ENCODE data around the gene GLO1. TPM values are rescaled to one million over a fixed set of nuclear protein-coding genes. Genes with fewer than 3 reads are reported as not detected.

Gene GLO1
- total RNA-seq, 2 donors from 2014 or later: 68.7 to 70.8 TPM

GRCh38 chr6:38639498-38640215, 63.3 kb downstream of the GLO1 start, which contains the start of gene BTBD9:
Gene BTBD9, minus strand, starts transcription at chr6:38639929.
- no peak for TF ChIP-seq CTCF (IDR thresholded peaks at IDR 0.05)
- peak within 1 kb of the TSS; percentile 82 to 92 for H3K9ac ChIP-seq (ENCODE audit: low read depth in 2 of 2, low read length in 2 of 2)
- peak within 1 kb of the TSS; percentile 83 for H3K27ac ChIP-seq
- peak; percentile 80 for DNase-seq
- H3K4me3 ChIP-seq: peak within 1 kb of the TSS; percentile 88
- intact Hi-C loops (cut with DNase I): no loop called here
- H3K4me1 ChIP-seq: peaks cover 8% of the 10 kb centered on the region
- H3K9me3 ChIP-seq: no peaks in the 10 kb centered on the region
- H3K36me3 ChIP-seq: no peaks in the 10 kb centered on the region
- no peaks in the 10 kb centered on the region for H3K27me3 ChIP-seq

- Histone ChIP-seq H3K9ac (ENCODE audit: low read depth in 2 of 2, low read length in 2 of 2) (peak overlapping the region; percentile 82 to 92), H3K9me3 (no peaks in the 10 kb centered on the region), H3K4me1 (peaks cover 8% of the 10 kb centered on the region), H3K36me3 (no peaks in the 10 kb centered on the region), H3K4me3 (peak overlapping the region; percentile 88), H3K27me3 (no peaks in the 10 kb centered on the region), H3K27ac (peak overlapping the region; percentile 83)
- TF ChIP-seq CTCF (IDR thresholded peaks at IDR 0.05): no peak
- peak; percentile 69 for DNase-seq
- intact Hi-C loops (cut with DNase I): no loop called here
Measured at GRCh38 chr6:38638941-38639497, 63.9 kb downstream of the GLO1 start.

- intact Hi-C loops (cut with DNase I): no loop called here
- Histone ChIP-seq H3K9me3 (no peaks in the 10 kb centered on the region), H3K27me3 (no peaks in the 10 kb centered on the region), H3K9ac (ENCODE audit: low read depth in 2 of 2, low read length in 2 of 2) (no peak overlapping the region), H3K36me3 (no peaks in the 10 kb centered on the region), H3K4me3 (no peak overlapping the region), H3K27ac (no peak overlapping the region), H3K4me1 (peaks cover 8% of the 10 kb centered on the region)
- no peak for TF ChIP-seq CTCF (IDR thresholded peaks at IDR 0.05)
- DNase-seq: no peak
Measured at GRCh38 chr6:38637756-38638155, 65.2 kb downstream of the GLO1 start.

- intact Hi-C loops (cut with DNase I): no loop called here
Measured at GRCh38 chr6:38636027-38636426, 66.9 kb downstream of the GLO1 start.

GRCh38 chr6:38634518-38634917, 68.4 kb downstream of the GLO1 start:
- intact Hi-C loops (cut with DNase I): no loop called here
- no peaks in the 10 kb centered on the region for H3K9me3 ChIP-seq
- H3K9ac ChIP-seq (ENCODE audit: low read depth in 2 of 2, low read length in 2 of 2): no peak overlapping the region
- H3K36me3 ChIP-seq: no peaks in the 10 kb centered on the region
- peaks cover 3% of the 10 kb centered on the region for H3K4me1 ChIP-seq
- H3K4me3 ChIP-seq: no peak overlapping the region
- no peak for TF ChIP-seq CTCF (IDR thresholded peaks at IDR 0.05)
- H3K27ac ChIP-seq: no peak overlapping the region
- DNase-seq: no peak
- H3K27me3 ChIP-seq: no peaks in the 10 kb centered on the region

More at GRCh38 chr6:38636027-38636426, 66.9 kb downstream of the GLO1 start:
- Histone ChIP-seq H3K4me3 (no peak overlapping the region), H3K9ac (ENCODE audit: low read depth in 2 of 2, low read length in 2 of 2) (no peak overlapping the region), H3K4me1 (peaks cover 7% of the 10 kb centered on the region), H3K9me3 (no peaks in the 10 kb centered on the region), H3K36me3 (no peaks in the 10 kb centered on the region), H3K27ac (no peak overlapping the region), H3K27me3 (no peaks in the 10 kb centered on the region)
- no peak for TF ChIP-seq CTCF (IDR thresholded peaks at IDR 0.05)
- DNase-seq: no peak
